ENCODE measurements around the gene COA1. TPM values are rescaled to one million over a fixed set of nuclear protein-coding genes. Genes with fewer than 3 reads are reported as not detected.

The COA1 gene
- polyA plus RNA-seq, 1 of the 3 experiments (the other 2 are of a cell fraction) = 42.8 TPM

DNA sequence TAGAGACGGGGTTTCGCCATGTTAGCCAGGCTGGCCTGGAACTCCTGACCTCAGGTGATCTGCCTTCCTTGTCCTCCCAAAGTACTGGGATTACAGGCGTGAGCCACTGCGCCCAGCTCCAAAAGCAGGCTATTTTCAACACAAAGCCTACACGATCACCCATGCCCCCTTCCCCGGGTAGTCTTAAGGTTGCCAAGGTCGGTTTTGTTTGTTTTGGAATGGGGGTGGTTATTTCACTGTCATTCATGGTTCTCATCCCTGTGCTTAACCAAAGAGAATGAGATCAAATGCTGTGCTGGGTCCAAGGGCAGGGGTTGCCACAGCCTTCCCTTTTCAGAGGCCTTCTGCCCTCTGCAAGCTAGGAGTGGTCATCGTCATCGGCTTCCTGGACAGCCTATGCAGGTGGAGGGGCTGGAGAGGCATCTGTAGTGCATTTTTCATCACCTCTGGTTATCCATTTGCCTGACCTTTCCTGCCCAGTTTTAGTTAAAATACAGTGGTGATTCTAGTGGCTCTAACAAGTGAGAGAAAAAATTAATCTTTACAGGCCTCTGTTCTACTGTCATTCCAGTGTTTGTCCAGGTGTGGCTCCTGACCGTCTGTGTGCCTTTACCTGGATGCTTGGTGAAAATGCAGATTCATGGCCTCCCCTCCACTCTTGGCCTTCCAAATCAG is 40.6 kb upstream of the COA1 start:
- H3K36me3 ChIP-seq (replicated peaks in 1 of 2; ENCODE audit: control insufficient read depth in 1 of 2, insufficient read depth in 2 of 2, low read length in 1 of 2) = peaks cover 10 to 22% of the 10 kb centered on the region in 2 experiments
- POLR2A ChIA-PET = no interaction called here
- CTCF ChIA-PET = interaction anchor here (2.5 kb wide), 1 partner anchor 68 kb away, joined by 9 read pairs; no protein-coding TSS in a partner anchor
- H3K9me2 ChIP-seq = no peaks in the 10 kb centered on the region
- peaks cover 4% of the 10 kb centered on the region; the same call in 1 of the 2 replicates for H3K79me2 ChIP-seq (ENCODE audit: insufficient read depth)
- no peak overlapping the region for H3K9ac ChIP-seq
- H2AFZ ChIP-seq (ENCODE audit: low read depth) = no peak overlapping the region
- H3K9me3 ChIP-seq = no peaks in the 10 kb centered on the region
- peaks cover 2 to 23% of the 10 kb centered on the region in 2 experiments; a peak in 3 of 4 replicates for H3K4me1 ChIP-seq (ENCODE audit: control insufficient read depth in 1 of 2, insufficient read depth in 2 of 2, low read depth in 1 of 2, low read length in 1 of 2)
- H3K27ac ChIP-seq (ENCODE audit: low read depth in 2 of 2, low read length in 1 of 2) = no peak overlapping the region
- WGBS (ENCODE audit: low lambda C conversion rate) = 87% methylated on average over 10 of the region's 10 CpGs
- H3K4me2 ChIP-seq = no peak overlapping the region
- H4K20me1 ChIP-seq (ENCODE audit: insufficient read depth) = no peaks in the 10 kb centered on the region
- DNase-seq = no peak
- H3K4me3 ChIP-seq (ENCODE audit: low read depth in 2 of 2, low read length in 1 of 2) = no peak overlapping the region
- H3K27me3 ChIP-seq (ENCODE audit: insufficient read depth) = no peaks in the 10 kb centered on the region
- TF ChIP-seq, protein P1, sequence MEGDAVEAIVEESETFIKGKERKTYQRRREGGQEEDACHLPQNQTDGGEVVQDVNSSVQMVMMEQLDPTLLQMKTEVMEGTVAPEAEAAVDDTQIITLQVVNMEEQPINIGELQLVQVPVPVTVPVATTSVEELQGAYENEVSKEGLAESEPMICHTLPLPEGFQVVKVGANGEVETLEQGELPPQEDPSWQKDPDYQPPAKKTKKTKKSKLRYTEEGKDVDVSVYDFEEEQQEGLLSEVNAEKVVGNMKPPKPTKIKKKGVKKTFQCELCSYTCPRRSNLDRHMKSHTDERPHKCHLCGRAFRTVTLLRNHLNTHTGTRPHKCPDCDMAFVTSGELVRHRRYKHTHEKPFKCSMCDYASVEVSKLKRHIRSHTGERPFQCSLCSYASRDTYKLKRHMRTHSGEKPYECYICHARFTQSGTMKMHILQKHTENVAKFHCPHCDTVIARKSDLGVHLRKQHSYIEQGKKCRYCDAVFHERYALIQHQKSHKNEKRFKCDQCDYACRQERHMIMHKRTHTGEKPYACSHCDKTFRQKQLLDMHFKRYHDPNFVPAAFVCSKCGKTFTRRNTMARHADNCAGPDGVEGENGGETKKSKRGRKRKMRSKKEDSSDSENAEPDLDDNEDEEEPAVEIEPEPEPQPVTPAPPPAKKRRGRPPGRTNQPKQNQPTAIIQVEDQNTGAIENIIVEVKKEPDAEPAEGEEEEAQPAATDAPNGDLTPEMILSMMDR (IDR thresholded peaks at IDR 0.05) = no peak
- TF ChIP-seq, protein P2, sequence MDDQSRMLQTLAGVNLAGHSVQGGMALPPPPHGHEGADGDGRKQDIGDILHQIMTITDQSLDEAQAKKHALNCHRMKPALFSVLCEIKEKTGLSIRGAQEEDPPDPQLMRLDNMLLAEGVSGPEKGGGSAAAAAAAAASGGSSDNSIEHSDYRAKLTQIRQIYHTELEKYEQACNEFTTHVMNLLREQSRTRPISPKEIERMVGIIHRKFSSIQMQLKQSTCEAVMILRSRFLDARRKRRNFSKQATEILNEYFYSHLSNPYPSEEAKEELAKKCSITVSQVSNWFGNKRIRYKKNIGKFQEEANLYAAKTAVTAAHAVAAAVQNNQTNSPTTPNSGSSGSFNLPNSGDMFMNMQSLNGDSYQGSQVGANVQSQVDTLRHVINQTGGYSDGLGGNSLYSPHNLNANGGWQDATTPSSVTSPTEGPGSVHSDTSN (IDR thresholded peaks at IDR 0.05) = no peak
- TF ChIP-seq MEF2A (IDR thresholded peaks at IDR 0.05; ENCODE audit: borderline replicate concordance, low read depth) (no peak), MXI1 (IDR thresholded peaks at IDR 0.05; ENCODE audit: low read depth, low read length) (no peak), FOXJ3 (CRISPR knock-in tag; IDR thresholded peaks at IDR 0.05) (no peak), RAD21 (IDR thresholded peaks at IDR 0.05; ENCODE audit: low read length) (no peak), GATA2 (CRISPR knock-in tag; IDR thresholded peaks at IDR 0.05) (no peak), NFIC (IDR thresholded peaks at IDR 0.05; ENCODE audit: borderline replicate concordance) (no peak), NRF1 (IDR thresholded peaks at IDR 0.05; ENCODE audit: low read depth, low read length) (no peak), FOSL2 (IDR thresholded peaks at IDR 0.05; ENCODE audit: borderline replicate concordance, low read depth) (no peak), TEAD4 (IDR thresholded peaks at IDR 0.05; ENCODE audit: borderline replicate concordance, insufficient read depth) (no peak), RFX5 (IDR thresholded peaks at IDR 0.05; ENCODE audit: low read length) (no peak)
- TF ChIP-seq, protein P3, sequence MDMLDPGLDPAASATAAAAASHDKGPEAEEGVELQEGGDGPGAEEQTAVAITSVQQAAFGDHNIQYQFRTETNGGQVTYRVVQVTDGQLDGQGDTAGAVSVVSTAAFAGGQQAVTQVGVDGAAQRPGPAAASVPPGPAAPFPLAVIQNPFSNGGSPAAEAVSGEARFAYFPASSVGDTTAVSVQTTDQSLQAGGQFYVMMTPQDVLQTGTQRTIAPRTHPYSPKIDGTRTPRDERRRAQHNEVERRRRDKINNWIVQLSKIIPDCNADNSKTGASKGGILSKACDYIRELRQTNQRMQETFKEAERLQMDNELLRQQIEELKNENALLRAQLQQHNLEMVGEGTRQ (IDR thresholded peaks at IDR 0.05; ENCODE audit: borderline replicate concordance, low read depth, low read length) = no peak
- TF ChIP-seq, protein P4, sequence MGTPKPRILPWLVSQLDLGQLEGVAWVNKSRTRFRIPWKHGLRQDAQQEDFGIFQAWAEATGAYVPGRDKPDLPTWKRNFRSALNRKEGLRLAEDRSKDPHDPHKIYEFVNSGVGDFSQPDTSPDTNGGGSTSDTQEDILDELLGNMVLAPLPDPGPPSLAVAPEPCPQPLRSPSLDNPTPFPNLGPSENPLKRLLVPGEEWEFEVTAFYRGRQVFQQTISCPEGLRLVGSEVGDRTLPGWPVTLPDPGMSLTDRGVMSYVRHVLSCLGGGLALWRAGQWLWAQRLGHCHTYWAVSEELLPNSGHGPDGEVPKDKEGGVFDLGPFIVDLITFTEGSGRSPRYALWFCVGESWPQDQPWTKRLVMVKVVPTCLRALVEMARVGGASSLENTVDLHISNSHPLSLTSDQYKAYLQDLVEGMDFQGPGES (IDR thresholded peaks at IDR 0.05; ENCODE audit: low read depth, low read length) = no peak
- TF ChIP-seq, protein P5, sequence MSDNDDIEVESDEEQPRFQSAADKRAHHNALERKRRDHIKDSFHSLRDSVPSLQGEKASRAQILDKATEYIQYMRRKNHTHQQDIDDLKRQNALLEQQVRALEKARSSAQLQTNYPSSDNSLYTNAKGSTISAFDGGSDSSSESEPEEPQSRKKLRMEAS (IDR thresholded peaks at IDR 0.05; ENCODE audit: low read depth) = no peak
- no peaks in the 10 kb centered on the region for H3F3A ChIP-seq (replicated peaks; ENCODE audit: insufficient read depth)
